ENCODE data around the gene TTC21A.
A peak's percentile ranks its signal among the peaks of the same experiment; 100 is the strongest.

Gene TTC21A

GRCh38 chr3:39097716-39098472 lies 9.6 kb upstream of the TTC21A start:
- DNase-seq (ENCODE audit: low spot score), result no peak

GRCh38 chr3:39098473-39099000 lies 8.9 kb upstream of the TTC21A start:
- no peak for DNase-seq (ENCODE audit: low spot score)

- no peak for DNase-seq (ENCODE audit: low spot score)
Measured at GRCh38 chr3:39099242-39099641, 8.2 kb upstream of the TTC21A start.

- no peak for DNase-seq (ENCODE audit: low spot score)
Measured at GRCh38 chr3:39099738-39100499, 7.6 kb upstream of the TTC21A start.

GRCh38 chr3:39100500-39100886 lies 7.0 kb upstream of the TTC21A start:
- no peak for DNase-seq (ENCODE audit: low spot score)

GRCh38 chr3:39101022-39101689 lies 6.3 kb upstream of the TTC21A start:
- DNase-seq (ENCODE audit: low spot score), result peak; percentile 33

GRCh38 chr3:39102504-39103323 lies 4.8 kb upstream of the TTC21A start:
- no peak for DNase-seq (ENCODE audit: low spot score)

- DNase-seq (ENCODE audit: low spot score), result no peak
Measured at GRCh38 chr3:39103324-39103693, 4.2 kb upstream of the TTC21A start.

- no peak for DNase-seq (ENCODE audit: low spot score)
Measured at GRCh38 chr3:39103791-39104552, 3.5 kb upstream of the TTC21A start.

- DNase-seq (ENCODE audit: low spot score), result no peak
Measured at GRCh38 chr3:39104961-39105686, 2.4 kb upstream of the TTC21A start.

GRCh38 chr3:39105687-39106063 lies 1.8 kb upstream of the TTC21A start:
- DNase-seq (ENCODE audit: low spot score), result no peak

- DNase-seq (ENCODE audit: low spot score), result no peak
Measured at GRCh38 chr3:39106281-39106811, 1.1 kb upstream of the TTC21A start.

GRCh38 chr3:39106851-39107387 lies 561 bp upstream of the TTC21A start:
- DNase-seq (ENCODE audit: low spot score), result no peak

GRCh38 chr3:39108200-39108710 lies 775 bp downstream of the TTC21A start:
- DNase-seq (ENCODE audit: low spot score), result no peak

GRCh38 chr3:39109086-39109485 lies 1.6 kb downstream of the TTC21A start:
- no peak for DNase-seq (ENCODE audit: low spot score)

GRCh38 chr3:39110041-39110639 lies 2.7 kb downstream of the TTC21A start:
- DNase-seq (ENCODE audit: low spot score), result no peak

- no peak for DNase-seq (ENCODE audit: low spot score)
Measured at GRCh38 chr3:39112113-39112512, 4.6 kb downstream of the TTC21A start.

- no peak for DNase-seq (ENCODE audit: low spot score)
Measured at GRCh38 chr3:39112535-39112934, 5.1 kb downstream of the TTC21A start.

- DNase-seq (ENCODE audit: low spot score), result no peak
Measured at GRCh38 chr3:39113291-39113690, 5.8 kb downstream of the TTC21A start.

Data from SK-N-DZ (cell line).